Hematopoietic multipotent progenitor cell treated with erythropoietin and hydrocortisone succinate and interleukin-3 and kit ligand, for 6 days (in vitro differentiated cells): ENCODE results near the gene ANAPC4.
A peak's percentile ranks its signal among the peaks of the same experiment; 100 is the strongest.

Experiments
- DNase-seq: peaks from one replicate; pipeline ENCODE4 v3.0.0-alpha.2; 2015

ANAPC4 gene

DNA sequence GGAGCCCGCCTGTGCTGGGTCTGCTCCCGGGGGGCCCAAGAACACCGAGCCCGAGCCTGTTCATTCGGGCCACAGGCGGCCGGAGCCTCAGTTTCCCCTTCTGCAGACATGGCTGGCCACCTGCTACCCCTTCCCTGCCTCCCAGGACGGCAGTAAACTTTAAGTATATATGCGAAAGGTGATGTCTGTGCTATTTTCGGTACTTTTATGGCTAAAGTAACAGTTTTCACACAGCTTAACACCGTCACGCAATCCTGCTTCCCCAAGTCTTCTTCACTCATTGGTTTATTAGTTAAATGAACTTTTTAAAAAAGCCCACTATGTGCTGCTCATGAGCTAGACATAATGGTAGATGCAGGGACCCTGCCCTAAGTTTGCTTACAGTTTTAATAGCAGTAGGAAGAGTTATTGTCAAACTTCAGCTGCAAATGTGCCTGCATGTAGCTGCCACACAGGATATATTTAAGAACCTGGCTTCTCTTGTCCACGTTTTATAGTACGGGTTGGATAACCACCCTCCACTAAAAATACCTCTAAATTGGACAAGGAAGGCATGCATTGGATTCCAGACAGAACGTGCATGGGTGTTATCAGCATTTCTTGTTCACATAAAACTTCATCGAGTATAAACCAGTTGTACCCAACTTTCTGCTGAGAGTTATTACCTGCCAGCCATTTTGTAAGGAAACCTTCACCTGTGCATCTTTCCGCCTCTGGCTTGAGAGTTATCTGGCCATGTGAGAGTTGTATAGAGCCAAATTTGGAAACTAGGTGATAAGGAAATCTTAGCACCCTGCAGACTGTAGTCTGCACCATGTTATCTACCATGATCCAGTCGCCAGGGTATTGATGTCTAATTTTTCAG, 741 bp downstream of the ANAPC4 start:
- peak; percentile 55 for DNase-seq

DNA sequence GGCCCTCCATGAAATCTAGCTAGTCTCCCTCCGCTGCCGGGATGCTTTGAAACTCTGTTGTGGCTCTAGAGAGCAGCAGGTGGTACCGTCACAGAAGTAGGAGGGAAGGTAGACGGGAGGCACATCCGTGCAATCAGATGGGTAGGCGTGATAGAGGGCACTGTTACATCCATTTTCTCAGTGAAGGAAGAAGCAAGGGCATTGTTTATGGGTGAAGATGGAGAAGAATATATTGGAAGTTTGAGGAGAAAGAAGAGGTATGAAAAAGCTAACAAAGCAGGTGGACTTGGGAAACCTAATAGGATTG, 1.3 kb downstream of the ANAPC4 start:
- no peak for DNase-seq

DNA sequence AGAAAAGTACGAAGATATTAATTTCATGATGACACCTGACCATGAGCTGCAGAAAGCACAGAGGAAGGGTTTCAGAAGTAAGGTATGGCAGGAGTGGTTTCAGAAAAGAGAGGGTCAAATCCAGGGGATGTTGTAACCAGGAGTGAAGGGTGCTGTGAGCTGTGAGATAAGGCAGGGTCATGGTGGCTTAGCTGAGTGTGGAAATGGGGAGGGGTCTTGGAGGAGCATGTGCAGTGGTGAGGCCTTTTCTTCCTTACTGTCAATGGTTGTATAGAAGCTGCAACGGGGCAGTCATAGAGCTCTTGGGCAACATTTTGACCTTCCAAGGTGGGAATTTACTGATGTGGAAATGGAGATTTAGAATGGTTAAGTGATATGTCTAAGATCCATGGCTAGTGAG, 2.5 kb downstream of the ANAPC4 start:
- DNase-seq = no peak

DNA sequence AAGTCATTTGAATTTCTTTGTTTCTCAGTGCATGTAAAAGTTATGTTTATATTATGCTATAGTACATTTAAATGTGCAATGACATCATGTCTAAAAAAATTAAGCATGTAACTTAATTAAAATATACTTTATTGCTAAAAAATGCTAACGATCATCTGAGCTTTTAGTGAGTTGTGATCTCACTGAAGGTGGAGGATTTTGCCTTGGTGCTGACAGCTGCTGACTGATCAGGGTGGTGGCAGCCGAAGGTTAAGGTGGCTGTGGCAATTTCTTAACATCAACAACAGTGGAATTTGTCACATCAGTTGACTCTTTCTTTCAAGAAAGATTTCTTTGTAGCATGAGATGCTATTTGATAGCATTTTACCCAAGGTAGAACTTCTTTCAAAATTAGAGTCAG, 6.6 kb downstream of the ANAPC4 start:
- no peak for DNase-seq

DNA sequence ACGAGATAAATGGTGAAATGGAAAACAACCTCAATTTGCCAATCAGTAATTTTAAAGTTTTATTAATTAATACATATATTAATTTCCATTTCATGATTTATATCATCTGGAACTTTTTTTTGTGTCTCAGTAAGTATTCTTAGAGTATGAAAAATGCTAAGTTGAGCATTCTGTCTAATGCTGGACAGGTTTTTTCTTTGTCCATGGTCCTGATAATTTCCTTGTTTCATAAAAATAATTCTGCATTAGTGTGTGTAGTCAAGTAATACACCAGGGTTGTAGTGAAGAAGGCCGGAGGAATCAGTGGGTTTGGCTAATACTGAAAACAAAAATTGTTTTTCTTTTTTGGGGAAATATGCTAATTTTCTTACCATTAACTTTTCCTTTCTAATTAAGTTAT, 9.9 kb downstream of the ANAPC4 start:
- no peak for DNase-seq

DNA sequence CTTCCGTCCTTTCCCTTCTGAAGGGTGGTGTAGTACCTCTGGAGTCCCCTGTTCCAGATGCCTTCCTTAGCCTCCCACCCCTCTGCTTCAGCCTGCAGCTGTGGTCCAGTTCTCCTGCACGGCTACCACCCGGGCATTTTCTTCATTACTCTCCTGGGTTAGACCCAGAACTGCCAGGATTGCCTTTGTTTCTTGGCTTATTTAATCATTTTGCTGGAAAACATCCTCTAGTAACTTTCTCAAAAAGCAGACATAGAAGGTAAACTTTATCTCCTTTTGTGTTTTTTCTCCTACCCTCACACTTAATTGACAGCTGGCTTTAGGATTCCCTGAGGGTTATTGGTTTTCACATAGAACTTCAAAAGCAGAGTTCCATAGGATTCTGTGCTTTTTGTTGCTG, 20.2 kb downstream of the ANAPC4 start:
- no peak for DNase-seq

DNA sequence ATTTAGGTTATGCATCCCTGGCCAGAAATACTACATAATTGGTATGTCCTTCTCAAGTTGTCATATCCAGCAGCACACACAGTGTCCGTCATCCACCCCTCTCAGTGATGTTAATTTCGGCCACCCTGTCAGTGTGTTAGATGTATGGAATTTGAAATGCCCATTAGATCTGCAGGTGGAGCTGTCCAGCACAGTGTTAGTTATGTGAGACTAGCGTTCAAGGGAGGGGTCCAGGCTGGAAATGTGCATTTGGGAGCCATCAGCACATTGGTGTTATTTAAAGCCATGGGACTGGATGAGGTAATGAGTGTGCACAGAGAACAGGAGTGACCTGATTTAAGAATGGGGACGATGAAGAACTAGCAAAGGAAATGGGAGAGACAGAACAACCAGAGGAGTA, 22.4 kb downstream of the ANAPC4 start:
- DNase-seq = no peak

DNA sequence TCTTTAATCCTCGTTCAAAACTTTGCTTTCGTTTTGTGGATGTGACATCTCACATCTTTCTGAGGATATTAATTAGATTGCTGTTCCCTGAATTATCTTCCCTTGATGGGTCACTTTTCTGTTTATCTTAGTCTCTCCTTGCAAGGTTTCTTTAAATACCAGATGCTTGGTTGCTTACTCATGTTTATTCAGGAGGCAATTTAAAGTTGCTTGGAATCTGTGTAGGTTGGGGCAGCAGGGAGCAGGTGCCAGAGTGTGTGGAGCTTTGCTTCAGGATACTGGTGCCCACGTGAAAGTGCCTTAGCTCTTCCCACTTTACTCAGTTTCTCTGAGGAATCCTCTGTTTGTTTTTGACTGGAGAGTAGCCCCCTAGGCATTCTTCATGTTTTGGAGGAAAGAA, 24.0 kb downstream of the ANAPC4 start:
- no peak for DNase-seq

DNA sequence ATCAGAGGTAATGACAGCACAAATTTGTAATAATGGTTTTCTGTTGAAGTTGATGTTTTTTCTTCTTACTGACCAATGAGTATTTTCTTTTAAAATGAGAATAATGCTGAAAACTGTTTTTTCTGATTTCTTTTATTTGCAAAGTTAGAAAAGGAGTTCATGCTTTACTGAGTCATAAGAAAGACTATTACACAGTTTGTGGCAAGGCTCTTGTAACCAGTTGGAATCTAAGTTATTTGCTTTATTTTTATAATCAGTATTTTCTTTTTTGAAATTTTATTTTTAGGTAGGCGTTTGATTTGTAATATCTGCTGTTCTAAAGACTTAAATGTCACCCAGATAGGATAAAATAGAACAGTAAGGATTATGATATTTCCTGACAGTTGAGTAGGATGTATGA, 25.5 kb downstream of the ANAPC4 start:
- no peak for DNase-seq

DNA sequence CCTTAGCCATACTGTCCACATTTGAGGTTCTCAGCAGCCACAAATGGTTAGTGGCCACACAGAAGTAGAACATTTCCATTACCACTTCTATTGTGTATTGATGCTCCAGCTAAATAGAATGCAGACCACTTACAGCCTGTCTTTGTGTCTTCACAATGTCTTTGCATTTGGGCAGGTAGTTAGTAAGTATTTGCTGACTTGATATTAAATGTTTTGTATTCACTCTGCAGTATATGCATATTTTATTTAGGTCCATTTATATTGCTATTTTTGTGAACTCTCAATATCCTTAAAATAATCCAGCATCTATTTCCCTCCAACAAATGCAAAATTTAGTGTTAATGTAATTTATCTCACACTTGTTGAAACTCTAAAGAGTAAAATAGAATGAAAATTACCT, 26.6 kb downstream of the ANAPC4 start:
- no peak for DNase-seq

DNA sequence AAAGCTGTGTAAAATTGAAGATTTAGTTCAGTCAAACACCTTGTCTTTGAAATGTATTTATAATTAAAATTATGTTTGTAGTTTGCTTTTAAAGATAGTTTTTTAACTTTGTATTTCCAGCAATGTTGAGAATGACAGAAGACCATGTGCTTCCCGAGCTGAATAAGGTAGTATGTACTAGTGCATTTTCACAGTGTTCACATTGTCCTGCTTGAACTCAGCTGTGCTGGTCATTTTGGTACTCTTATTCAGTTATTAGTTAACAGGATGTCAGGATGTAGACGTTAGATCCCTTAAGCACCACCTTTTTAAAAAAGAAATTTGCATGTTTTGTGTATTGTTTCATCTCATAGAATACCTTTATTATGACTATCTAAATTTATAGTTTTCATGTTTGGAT, 28.4 kb downstream of the ANAPC4 start:
- DNase-seq = no peak

DNA sequence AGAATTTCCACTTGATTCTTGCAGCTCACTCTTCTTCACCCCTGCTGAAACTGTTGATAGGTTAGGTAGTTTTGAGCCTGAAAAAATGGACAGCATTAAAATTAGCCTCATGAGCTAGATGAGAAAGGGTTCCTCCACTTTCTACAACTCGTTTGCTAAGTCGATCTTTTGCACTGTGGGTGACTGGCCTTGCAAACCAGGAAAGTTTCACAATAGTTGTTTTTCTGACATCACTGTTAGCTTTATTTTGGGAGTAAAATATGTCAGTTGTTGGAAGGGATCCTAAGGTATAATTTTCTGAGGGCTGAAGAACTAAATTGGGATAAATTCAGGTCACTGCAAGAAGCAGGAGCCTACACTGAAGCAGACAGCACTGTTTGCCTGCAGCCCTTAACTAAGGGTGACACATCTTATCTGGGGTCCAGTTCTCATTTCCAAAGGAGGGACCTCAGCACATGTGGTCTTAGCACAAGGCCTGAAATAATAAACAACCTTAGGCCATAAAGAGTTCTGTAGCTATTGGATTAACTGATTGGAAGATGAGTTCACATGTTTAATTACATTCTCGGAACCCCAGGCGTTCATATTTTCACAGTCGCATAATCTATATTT, 29.1 kb downstream of the ANAPC4 start:
- no peak for DNase-seq

DNA sequence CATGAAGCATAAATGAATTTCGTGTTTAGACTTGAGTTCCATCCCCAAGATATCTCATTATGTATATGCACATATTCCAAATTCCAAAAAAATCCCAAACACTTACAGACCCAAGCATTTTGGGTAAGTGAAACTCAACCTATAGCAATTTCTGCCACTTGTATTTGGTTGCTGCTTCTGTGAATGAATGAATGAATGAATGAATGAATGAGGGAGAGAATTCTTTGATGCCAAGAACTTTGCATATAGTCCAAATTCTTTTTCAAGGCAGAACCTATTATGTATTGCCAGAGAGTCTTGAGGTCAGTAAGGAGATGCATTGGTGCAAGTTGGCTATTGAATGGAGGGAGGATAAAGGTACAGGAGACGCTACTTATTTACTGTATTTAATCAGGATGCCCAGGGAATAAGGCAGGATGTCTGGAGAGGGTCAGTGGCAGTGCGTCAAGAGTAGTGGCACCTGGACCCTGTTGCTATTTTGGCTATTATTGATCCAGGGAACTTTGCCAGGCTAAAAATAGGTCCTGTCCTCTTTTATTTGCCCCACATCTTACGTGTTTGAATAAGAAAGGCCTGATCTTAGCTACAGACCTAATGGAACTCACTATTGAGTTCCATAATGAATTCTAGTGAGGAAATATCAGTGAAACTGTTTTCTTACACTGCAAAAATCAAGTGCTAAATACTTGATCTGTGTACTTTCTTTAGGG, 33.9 kb downstream of the ANAPC4 start:
- no peak for DNase-seq

DNA sequence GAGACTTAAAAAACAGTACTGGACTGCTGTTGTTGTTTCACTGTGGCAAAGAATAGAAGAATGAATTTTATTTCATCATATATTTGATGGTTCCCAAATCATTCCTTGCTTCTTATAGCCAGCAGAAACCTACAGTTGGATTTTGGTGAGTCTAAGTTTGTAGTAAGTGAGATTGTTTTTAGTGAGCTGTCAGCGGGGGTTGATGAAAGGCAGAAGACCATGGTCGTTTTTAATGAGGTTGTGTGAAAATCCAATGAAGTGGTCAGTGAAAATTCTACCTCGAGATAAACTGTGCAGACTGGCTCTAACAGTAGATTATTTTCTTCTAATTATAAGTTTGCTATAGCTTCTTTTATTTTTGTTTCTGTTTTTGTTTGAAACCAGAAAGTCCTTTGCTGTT, 36.2 kb downstream of the ANAPC4 start:
- no peak for DNase-seq

DNA sequence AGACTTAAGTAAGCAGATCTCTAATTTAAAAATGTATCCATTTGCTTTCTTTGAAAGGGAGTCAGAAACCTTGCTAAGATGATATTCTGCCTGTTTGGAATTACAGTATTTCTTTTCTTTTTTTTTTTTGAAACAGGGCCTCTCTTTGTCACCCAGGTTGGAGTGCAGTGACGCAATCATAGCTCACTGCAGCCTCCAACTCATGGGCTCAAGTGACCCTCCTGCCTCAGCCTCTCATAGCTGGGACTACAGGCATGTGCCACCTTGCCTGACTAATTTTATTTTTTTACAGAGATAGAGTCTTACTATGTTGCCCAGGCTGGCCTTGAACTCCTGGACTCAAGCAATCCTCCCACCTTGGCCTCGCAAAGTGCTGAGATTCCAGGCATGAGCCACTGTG, 40.0 kb downstream of the ANAPC4 start:
- no peak for DNase-seq

DNA sequence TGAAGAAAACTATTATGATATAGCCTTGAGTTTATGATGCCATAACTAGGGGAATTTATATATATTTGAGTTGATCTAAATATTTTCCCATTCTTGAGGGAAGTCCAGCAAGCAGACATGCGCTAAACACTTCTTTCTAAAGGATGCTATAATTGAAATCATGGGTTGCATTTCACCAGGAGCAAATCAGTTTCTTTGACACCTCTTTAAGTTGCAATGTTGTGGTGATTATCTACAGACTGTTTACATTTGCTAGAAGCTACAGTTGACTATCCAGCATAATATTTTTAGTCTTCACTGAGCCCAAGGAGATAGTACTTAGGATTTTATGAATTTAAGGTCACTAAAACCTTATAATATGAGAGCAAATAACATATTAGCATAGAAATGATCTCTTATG, 43.9 kb downstream of the ANAPC4 start:
- no peak for DNase-seq

DNA sequence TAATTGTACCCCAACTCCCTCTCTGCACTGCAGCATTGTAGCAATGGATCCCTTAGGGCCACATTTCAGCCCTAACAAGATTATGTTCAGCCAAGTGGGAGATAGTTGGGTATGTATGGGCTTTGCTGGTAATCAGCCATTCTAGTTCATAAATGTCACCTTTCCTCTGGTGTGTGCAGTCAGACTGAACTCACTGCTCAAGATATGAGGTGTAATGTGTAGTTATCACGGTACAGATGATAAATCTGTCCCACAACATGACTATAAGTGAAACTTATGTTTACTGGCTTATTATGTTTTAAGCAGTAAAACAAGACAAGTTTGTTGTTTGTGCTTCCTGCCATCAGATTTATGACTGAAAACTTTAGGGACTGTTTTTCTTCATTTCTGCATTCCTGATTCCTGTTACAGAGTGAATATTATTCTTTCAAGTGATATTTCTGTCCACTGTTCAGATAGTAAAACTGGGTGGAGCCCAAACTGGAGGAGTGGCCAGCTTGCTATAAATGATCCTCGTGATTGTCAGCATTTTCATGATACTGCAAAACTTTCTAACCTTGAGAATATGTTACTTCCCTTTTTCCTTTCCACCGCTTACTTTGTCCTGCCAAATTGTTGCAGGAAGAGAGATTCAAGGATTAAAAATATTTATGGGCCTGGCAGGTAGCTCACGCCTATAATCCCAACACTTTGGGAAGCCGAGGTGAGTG, 44.9 kb downstream of the ANAPC4 start:
- DNase-seq = peak; percentile 53

DNA sequence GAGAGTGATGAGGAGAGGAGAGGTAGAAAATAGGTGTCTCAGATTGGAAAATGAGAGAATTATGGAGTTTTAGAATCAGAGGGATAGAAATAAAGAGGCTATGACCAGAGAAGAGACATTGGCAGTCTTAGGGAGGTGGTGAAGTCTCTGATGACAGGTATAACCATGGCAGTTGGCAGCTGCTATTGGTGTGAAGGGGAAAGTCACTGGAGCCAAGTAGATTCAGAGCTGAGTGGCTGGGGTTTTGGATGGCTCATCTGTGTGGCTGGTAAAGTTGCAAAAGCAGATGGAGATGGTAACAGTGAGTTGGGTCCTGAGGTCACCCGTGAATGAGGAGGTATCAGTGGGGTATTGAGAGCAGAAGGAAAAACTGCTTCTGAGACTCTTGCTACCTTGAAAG, 46.5 kb downstream of the ANAPC4 start:
- DNase-seq = no peak

DNA sequence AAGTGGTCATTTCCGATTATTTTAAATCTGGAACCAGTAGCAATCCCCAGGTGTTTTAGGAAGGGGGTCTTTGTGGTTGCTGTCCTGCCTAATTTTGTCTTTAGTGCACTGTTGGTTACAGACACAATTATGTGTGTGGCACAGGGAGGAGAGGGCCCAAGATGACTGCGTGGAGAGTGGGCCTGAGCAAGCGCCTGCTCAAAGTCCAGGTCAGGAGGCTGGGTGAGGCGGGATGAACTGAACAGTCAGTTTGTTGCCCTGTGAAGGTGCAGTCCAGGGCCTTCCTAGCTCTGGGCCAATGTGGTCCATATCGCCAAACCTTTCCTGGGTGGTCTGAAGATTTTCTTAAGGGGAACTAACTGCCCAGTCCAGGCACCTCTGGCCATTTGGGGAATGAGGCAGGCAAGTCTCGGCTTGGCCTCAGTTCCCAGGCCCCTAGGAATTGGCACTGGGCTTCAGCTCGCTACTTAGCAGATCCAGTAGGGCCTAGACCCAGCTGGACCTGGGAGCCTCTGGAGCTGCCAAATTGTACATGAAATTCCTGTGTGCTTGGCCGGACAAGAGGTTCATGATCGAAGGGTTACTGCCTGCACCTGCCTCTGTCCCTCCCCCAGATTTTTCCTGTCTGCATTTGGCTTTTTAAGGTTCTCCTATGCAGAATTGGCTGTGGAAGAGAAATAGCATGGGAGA, 47.6 kb downstream of the ANAPC4 start:
- no peak for DNase-seq

DNA sequence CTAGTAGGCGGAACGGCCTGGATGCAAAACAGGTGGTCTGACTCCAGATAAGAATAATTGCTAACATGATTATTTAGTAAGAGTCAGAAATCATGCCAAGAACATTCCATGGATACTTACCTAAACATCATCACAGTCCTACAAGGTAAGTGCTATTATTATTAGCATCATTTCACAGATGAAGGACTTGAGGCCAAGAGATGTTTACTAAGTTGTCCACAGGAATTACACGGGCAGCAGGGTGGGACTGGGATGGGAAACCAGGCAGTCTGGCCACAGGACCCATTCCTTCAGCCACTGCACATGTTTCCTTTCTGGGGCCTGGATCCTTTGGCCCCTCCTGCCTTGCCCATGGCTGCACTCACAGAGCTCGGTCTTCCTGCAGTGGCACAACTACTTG, 48.3 kb downstream of the ANAPC4 start:
- no peak for DNase-seq

DNA sequence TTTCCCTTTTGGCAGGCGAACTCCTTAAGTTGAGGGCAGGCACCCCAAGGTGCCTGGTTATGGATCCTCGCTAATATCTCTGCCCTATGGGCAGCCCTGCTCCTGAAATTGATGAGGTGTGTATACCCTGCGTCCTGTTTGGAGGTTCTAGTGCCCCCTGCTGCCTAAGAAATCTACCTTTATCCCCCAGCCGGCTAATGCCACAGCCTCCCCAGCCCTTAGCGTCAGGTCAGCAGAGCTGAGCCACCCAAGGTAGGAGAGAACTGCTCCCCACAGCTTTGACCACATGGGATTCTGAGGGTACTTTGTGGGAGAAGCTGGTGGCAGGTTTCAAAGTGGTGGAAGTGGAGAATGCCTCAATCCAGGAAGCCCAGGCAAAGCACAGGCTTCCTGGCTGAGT, 50.8 kb downstream of the ANAPC4 start:
- no peak for DNase-seq

DNA sequence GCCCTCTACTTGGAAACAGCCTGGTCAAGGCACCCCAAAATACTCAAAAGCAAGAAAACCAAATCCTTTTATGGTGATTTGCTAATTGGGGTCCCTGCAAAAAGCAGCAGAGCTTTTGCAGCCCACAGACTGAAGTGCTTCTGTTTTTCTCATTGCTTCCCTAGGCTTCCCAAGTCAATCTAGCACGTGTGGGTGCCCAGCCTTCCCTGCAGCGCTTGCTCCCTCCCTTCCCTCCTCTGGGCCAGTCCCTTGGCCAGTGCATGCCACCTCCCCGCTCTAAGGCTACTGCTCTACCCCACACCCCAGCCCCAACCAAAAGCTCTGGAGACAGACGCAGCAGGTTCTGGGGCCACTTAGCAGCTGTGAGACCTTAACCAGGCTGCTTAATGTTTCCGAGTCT, 53.6 kb downstream of the ANAPC4 start:
- no peak for DNase-seq
